Thoracic aorta (tissue), 2 donors: ENCODE results near the gene ZNF609. TPM values are rescaled to one million over a fixed set of nuclear protein-coding genes. Genes with fewer than 3 reads are reported as not detected.

Experiments
- ATAC-seq: fragments of 150-250 bp; one replicate; pipeline ENCODE4 v1.8.0; 2017; ENCODE audit warnings: low read depth; ENCODE audit not compliant: insufficient number of reproducible peaks, low FRiP score
- DNase-seq: peaks from one replicate; pipeline ENCODE4 v3.0.0-alpha.2; 2020; ENCODE audit warnings: low spot score
- H3K27ac ChIP-seq, 2 donors: fragments of 200-600 bp; sonication (generic); 1 replicate in 1 of 2; 2 replicates in 1 of 2; pipeline ENCODE4 v1.5.1; 2016; ENCODE audit warnings: mild to moderate bottlenecking in 2 of 2, moderate library complexity in 2 of 2
- H3K27me3 ChIP-seq: fragments of 200-600 bp; sonication (generic); replicated peaks from 2 replicates; pipeline ENCODE4 v1.6.0; 2016; ENCODE audit warnings: mild to moderate bottlenecking; ENCODE audit not compliant: insufficient read depth
- H3K36me3 ChIP-seq: fragments of 200-600 bp; sonication (generic); one replicate; pipeline ENCODE4 v1.5.1; 2016
- H3K4me1 ChIP-seq, 2 donors: fragments of 200-600 bp; sonication (generic); 1 replicate in 1 of 2; 2 replicates in 1 of 2; pipeline versions ENCODE4 v1.5.1 to v1.6.0; 2016; ENCODE audit warnings: low read depth in 2 of 2, mild to moderate bottlenecking in 1 of 2; ENCODE audit not compliant: control insufficient read depth in 1 of 2
- H3K4me3 ChIP-seq: fragments of 200-600 bp; sonication (generic); 2 replicates; pipeline ENCODE4 v1.5.1; 2016; ENCODE audit warnings: mild to moderate bottlenecking
- H3K9me3 ChIP-seq: fragments of 200-600 bp; sonication (generic); 2 replicates; pipeline ENCODE4 v1.5.1; 2016
- CTCF ChIP-seq: fragments of 200-600 bp; sonication (generic); IDR thresholded peaks from one replicate; pipeline ENCODE4 v1.5.1; 2019; ENCODE audit warnings: antibody characterized with exemption
- total RNA-seq, 2 donors: library from RNA; depleted of rRNA; stranded (reverse); fragments of >200 nt; gene quantifications; one replicate each; pipeline versions ENCODE4 v1.1.0 to v1.2.3, GENCODE V29; 2016

Gene ZNF609
- total RNA-seq, 2 donors from 2014 or later, result 25.2 to 38.8 TPM

GRCh38 chr15:64452988-64453688 is 7.2 kb upstream of the ZNF609 start:
- no peaks in the 10 kb centered on the region for H3K9me3 ChIP-seq
- no peak overlapping the region for H3K27ac ChIP-seq
- no peaks in the 10 kb centered on the region for H3K27me3 ChIP-seq
- TF ChIP-seq CTCF, result no peak
- ATAC-seq (no peak), DNase-seq (no peak)
- H3K36me3 ChIP-seq, result peaks cover 11% of the 10 kb centered on the region
- peaks cover 0 to 7% of the 10 kb centered on the region in 2 donors for H3K4me1 ChIP-seq
- H3K4me3 ChIP-seq, result no peak overlapping the region

GRCh38 chr15:64453689-64454037 is 6.7 kb upstream of the ZNF609 start:
- ATAC-seq (no peak), DNase-seq (no peak)
- Histone ChIP-seq H3K4me3 (no peak overlapping the region), H3K4me1 (peaks cover 0 to 7% of the 10 kb centered on the region in 2 donors), H3K27ac (no peak overlapping the region), H3K36me3 (peaks cover 7% of the 10 kb centered on the region), H3K9me3 (no peaks in the 10 kb centered on the region), H3K27me3 (no peaks in the 10 kb centered on the region)
- no peak for TF ChIP-seq CTCF

GRCh38 chr15:64454282-64454681 is 6.1 kb upstream of the ZNF609 start:
- Histone ChIP-seq H3K27ac (no peak overlapping the region), H3K4me3 (no peak overlapping the region), H3K27me3 (no peaks in the 10 kb centered on the region), H3K4me1 (peaks cover 0 to 7% of the 10 kb centered on the region in 2 donors), H3K36me3 (peaks cover 3% of the 10 kb centered on the region), H3K9me3 (no peaks in the 10 kb centered on the region)
- TF ChIP-seq CTCF, result no peak
- no peak for ATAC-seq
- DNase-seq, result no peak

- H3K4me1 ChIP-seq, result peaks cover 0 to 7% of the 10 kb centered on the region in 2 donors
- H3K9me3 ChIP-seq, result no peaks in the 10 kb centered on the region
- H3K27me3 ChIP-seq, result no peaks in the 10 kb centered on the region
- H3K36me3 ChIP-seq, result peaks cover 3% of the 10 kb centered on the region
- DNase-seq (no peak), ATAC-seq (no peak)
- no peak for TF ChIP-seq CTCF
- no peak overlapping the region for H3K27ac ChIP-seq
- H3K4me3 ChIP-seq, result no peak overlapping the region
Observed at GRCh38 chr15:64455961-64456371, 4.4 kb upstream of the ZNF609 start.

- no peak overlapping the region for H3K4me3 ChIP-seq
- H3K27ac ChIP-seq, result no peak overlapping the region
- H3K9me3 ChIP-seq, result no peaks in the 10 kb centered on the region
- no peaks in the 10 kb centered on the region for H3K27me3 ChIP-seq
- H3K36me3 ChIP-seq, result peaks cover 3% of the 10 kb centered on the region
- ATAC-seq (no peak), DNase-seq (no peak)
- peaks cover 3 to 10% of the 10 kb centered on the region in 2 donors for H3K4me1 ChIP-seq
- TF ChIP-seq CTCF, result no peak
Observed at GRCh38 chr15:64456634-64457108, 3.7 kb upstream of the ZNF609 start.
